SH-SY5Y (cell line): ENCODE results near the gene SAXO1.

Source experiments
- GATA2 ChIP-seq: IDR thresholded peaks from 2 replicates; pipeline ENCODE4 v1.6.1; 2011; ENCODE audit warnings: mild to moderate bottlenecking, low read depth, low read length
- GATA3 ChIP-seq: IDR thresholded peaks from 2 replicates; pipeline ENCODE4 v1.6.1; 2011; ENCODE audit warnings: low read depth, mild to moderate bottlenecking, low read length, moderate library complexity

- TF ChIP-seq GATA3 (no peak), GATA2 (no peak)
Observed at GRCh38 chr9:18997151-18997550, 35.9 kb downstream of the SAXO1 start.
